Trophoblast cell (in vitro differentiated cells and primary cell): Measurements from ENCODE around the gene PANK4.

ENCODE experiments used
- DNase-seq, 2 donors: peaks; one replicate each; pipeline ENCODE4 v3.0.0-alpha.2; 2016
- H2AFZ ChIP-seq: 2 replicates; pipeline ENCODE4 v1.6.1; 2013; ENCODE audit warnings: low read length, moderate library complexity, mild to moderate bottlenecking; ENCODE audit not compliant: insufficient read depth, poor library complexity
- H2AK5ac ChIP-seq: 2 replicates; pipeline ENCODE4 v1.6.1; 2013; ENCODE audit warnings: mild to moderate bottlenecking, low read length
- H2BK120ac ChIP-seq: 2 replicates; pipeline ENCODE4 v1.6.1; 2013; ENCODE audit warnings: low read length, mild to moderate bottlenecking, moderate library complexity; ENCODE audit not compliant: insufficient read depth, poor library complexity
- H2BK12ac ChIP-seq: 2 replicates; pipeline ENCODE4 v1.6.1; 2013; ENCODE audit warnings: mild to moderate bottlenecking, low read length, moderate library complexity
- H2BK5ac ChIP-seq: 2 replicates; pipeline ENCODE4 v1.6.1; 2013; ENCODE audit warnings: low read length, low read depth, moderate library complexity, mild to moderate bottlenecking; ENCODE audit not compliant: poor library complexity
- H3K14ac ChIP-seq: 2 replicates; pipeline ENCODE4 v1.6.1; 2013; ENCODE audit warnings: mild to moderate bottlenecking, low read length
- H3K18ac ChIP-seq: 2 replicates; pipeline ENCODE4 v1.6.1; 2013; ENCODE audit warnings: mild to moderate bottlenecking, low read length
- H3K23ac ChIP-seq: 2 replicates; pipeline ENCODE4 v1.6.1; 2013; ENCODE audit warnings: low read length
- H3K27ac ChIP-seq: 2 replicates; pipeline ENCODE4 v1.5.1; 2013; ENCODE audit warnings: low read depth, mild to moderate bottlenecking, inconsistent platforms, low read length, moderate library complexity
- H3K27me3 ChIP-seq: 2 replicates; pipeline ENCODE4 v1.6.1; 2013; ENCODE audit warnings: inconsistent platforms, mild to moderate bottlenecking, low read length, moderate library complexity; ENCODE audit not compliant: insufficient read depth
- H3K36me3 ChIP-seq, 2 experiments: 1 replicate in 1 of 2; 2 replicates in 1 of 2; pipeline ENCODE4 v1.6.1; 2013; ENCODE audit warnings: low read length in 2 of 2, mild to moderate bottlenecking in 2 of 2, moderate library complexity in 1 of 2; ENCODE audit not compliant: insufficient read depth in 2 of 2, control insufficient read depth in 1 of 2
- H3K4ac ChIP-seq: 2 replicates; pipeline ENCODE4 v1.6.1; 2013; ENCODE audit warnings: low read depth, mild to moderate bottlenecking, low read length, moderate library complexity
- H3K4me1 ChIP-seq, 2 experiments: 1 replicate in 1 of 2; 2 replicates in 1 of 2; pipeline ENCODE4 v1.6.1; 2013; ENCODE audit warnings: low read length in 2 of 2, mild to moderate bottlenecking in 2 of 2, moderate library complexity in 1 of 2; ENCODE audit not compliant: insufficient read depth in 2 of 2, control insufficient read depth in 1 of 2
- H3K4me2 ChIP-seq: 2 replicates; pipeline ENCODE4 v1.6.1; 2013; ENCODE audit warnings: inconsistent platforms, mild to moderate bottlenecking, low read length, moderate library complexity
- H3K4me3 ChIP-seq: 2 replicates; pipeline ENCODE4 v1.5.1; 2013; ENCODE audit warnings: mild to moderate bottlenecking, low read depth, low read length, inconsistent platforms
- H3K79me1 ChIP-seq: one replicate; pipeline ENCODE4 v1.6.1; 2013; ENCODE audit warnings: low read length
- H3K79me2 ChIP-seq: 2 replicates; pipeline ENCODE4 v1.6.1; 2013; ENCODE audit warnings: low read length, mild to moderate bottlenecking; ENCODE audit not compliant: control insufficient read depth, insufficient read depth, poor library complexity
- H3K9ac ChIP-seq: 2 replicates; pipeline ENCODE4 v1.6.1; 2013; ENCODE audit warnings: mild to moderate bottlenecking, low read length
- H3K9me3 ChIP-seq: 2 replicates; pipeline ENCODE4 v1.6.1; 2013; ENCODE audit warnings: low read depth, mild to moderate bottlenecking, control low read depth, inconsistent platforms, low read length; ENCODE audit not compliant: insufficient read depth
- H4K12ac ChIP-seq: 2 replicates; pipeline ENCODE4 v1.6.1; 2013; ENCODE audit warnings: low read depth, mild to moderate bottlenecking, low read length, moderate library complexity
- H4K8ac ChIP-seq: 2 replicates; pipeline ENCODE4 v1.6.1; 2013; ENCODE audit warnings: low read depth, mild to moderate bottlenecking, low read length, moderate library complexity
- H4K91ac ChIP-seq: one replicate; pipeline ENCODE4 v1.6.1; 2013; ENCODE audit warnings: low read depth, mild to moderate bottlenecking, low read length, moderate library complexity
- WGBS: extraction: QIAGEN DNeasy Blood & Tissue Kit; methylation state at CpG from one replicate; pipeline ENCODE4 v1.1.7; 2013; ENCODE audit warnings: missing lambda C conversion rate; ENCODE audit not compliant: insufficient read length, insufficient coverage; ENCODE audit errors: extremely low coverage; 5-methylcytosine and 5-hydroxymethylcytosine counted together

PANK4 gene

GRCh38 chr1:2480986-2481364 is 45.4 kb downstream of the PANK4 start:
- H4K12ac ChIP-seq = no peak overlapping the region
- no peaks in the 10 kb centered on the region for H3K79me2 ChIP-seq
- H3K79me1 ChIP-seq = no peaks in the 10 kb centered on the region
- H2BK5ac ChIP-seq = no peak overlapping the region
- DNase-seq = no peak
- H3K36me3 ChIP-seq = no peaks in the 10 kb centered on the region
- H3K9ac ChIP-seq = no peak overlapping the region
- H3K4me1 ChIP-seq = no peaks in the 10 kb centered on the region
- WGBS = no CpG with 5 or more reads among the region's 12 CpGs
- H3K23ac ChIP-seq = no peak overlapping the region
- no peaks in the 10 kb centered on the region for H3K27me3 ChIP-seq
- no peak overlapping the region for H2BK12ac ChIP-seq
- no peak overlapping the region for H3K14ac ChIP-seq
- no peak overlapping the region for H2AFZ ChIP-seq
- no peak overlapping the region for H4K91ac ChIP-seq
- H3K4me2 ChIP-seq = no peak overlapping the region
- no peak overlapping the region for H3K18ac ChIP-seq
- H2AK5ac ChIP-seq = no peak overlapping the region
- no peak overlapping the region for H2BK120ac ChIP-seq
- H3K9me3 ChIP-seq = no peaks in the 10 kb centered on the region
- no peak overlapping the region for H4K8ac ChIP-seq
- H3K4me3 ChIP-seq = no peak overlapping the region
- no peak overlapping the region for H3K27ac ChIP-seq
- no peak overlapping the region for H3K4ac ChIP-seq

DNA sequence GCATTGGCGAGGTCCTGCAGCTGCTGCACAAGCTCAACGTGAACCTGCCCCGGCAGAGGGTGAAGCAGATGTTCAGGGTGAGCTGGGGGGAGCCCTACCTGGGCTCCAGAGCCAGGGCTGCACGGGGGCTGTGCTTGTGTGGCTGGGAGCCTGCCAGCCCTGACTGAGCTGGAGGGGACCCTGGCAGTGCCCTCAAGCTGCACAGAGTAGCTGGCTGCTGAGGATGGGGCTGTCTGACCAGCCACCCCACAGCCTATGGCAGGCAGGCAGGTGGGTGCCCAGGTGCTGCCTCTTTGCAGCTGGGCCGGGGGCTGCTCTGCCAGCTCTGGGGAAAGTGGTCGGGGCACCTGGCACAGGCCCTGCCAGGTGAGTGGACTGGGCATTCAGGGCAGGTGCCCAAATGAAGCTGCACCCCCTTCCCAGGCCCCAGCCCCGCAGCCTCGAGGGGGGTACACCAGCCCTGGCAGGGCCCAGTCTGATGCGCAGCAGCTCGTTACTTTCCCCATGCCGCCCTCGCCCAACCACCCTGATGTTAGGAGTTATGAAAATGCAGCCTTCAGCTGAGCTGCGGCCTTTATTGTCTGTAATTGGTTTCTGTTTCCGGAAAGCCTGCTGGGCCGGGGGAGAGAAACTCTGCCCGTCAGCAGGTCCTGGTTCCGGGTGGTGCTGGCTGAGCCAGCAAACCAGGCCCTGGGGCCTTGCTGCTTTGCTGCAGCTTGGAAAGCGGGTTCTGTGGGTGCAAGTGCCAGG is 46.0 kb downstream of the PANK4 start:
- WGBS = no CpG with 5 or more reads among the region's 18 CpGs
- Histone ChIP-seq H4K91ac (no peak overlapping the region), H3K9me3 (no peaks in the 10 kb centered on the region), H2BK120ac (no peak overlapping the region), H3K4me2 (no peak overlapping the region), H2AFZ (no peak overlapping the region), H3K4me3 (no peak overlapping the region), H4K12ac (no peak overlapping the region), H2BK12ac (no peak overlapping the region), H3K9ac (no peak overlapping the region), H3K23ac (no peak overlapping the region), H3K14ac (no peak overlapping the region), H3K18ac (no peak overlapping the region), H3K4me1 (no peaks in the 10 kb centered on the region), H3K79me1 (no peaks in the 10 kb centered on the region), H2AK5ac (no peak overlapping the region), H4K8ac (no peak overlapping the region), H3K27me3 (no peaks in the 10 kb centered on the region), H3K4ac (no peak overlapping the region), H3K27ac (no peak overlapping the region), H3K36me3 (no peaks in the 10 kb centered on the region), H2BK5ac (no peak overlapping the region), H3K79me2 (no peaks in the 10 kb centered on the region)
- no peak for DNase-seq

DNA sequence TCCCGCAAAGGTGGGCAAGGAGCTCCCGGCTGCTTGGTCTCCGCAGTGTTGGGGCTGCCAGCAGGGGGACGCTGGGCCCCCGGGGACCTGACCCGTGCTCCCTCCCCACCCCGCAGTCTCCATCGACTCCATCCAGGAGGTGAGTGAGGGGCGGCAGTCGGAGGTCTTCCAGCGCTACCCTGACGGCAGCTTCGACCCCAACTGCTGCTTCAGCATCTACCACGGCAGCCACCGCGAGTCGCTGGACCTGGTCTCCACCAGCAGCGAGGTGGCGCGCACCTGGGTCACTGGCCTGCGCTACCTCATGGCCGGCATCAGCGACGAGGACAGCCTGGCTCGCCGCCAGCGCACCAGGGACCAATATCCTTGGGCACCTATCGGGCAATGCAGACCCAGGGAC is 46.8 kb downstream of the PANK4 start:
- H3K4me1 ChIP-seq = no peaks in the 10 kb centered on the region
- no peak for DNase-seq
- H2BK12ac ChIP-seq = no peak overlapping the region
- H4K8ac ChIP-seq = no peak overlapping the region
- no peak overlapping the region for H2BK120ac ChIP-seq
- no peak overlapping the region for H3K18ac ChIP-seq
- no peak overlapping the region for H3K23ac ChIP-seq
- H2BK5ac ChIP-seq = no peak overlapping the region
- H3K79me1 ChIP-seq = no peaks in the 10 kb centered on the region
- H2AK5ac ChIP-seq = no peak overlapping the region
- H4K91ac ChIP-seq = no peak overlapping the region
- H3K14ac ChIP-seq = no peak overlapping the region
- no peak overlapping the region for H3K4ac ChIP-seq
- H3K27ac ChIP-seq = no peak overlapping the region
- H3K9me3 ChIP-seq = no peaks in the 10 kb centered on the region
- H3K4me2 ChIP-seq = no peak overlapping the region
- no peak overlapping the region for H3K9ac ChIP-seq
- no CpG with 5 or more reads among the region's 28 CpGs for WGBS
- peak overlapping the region; percentile 16 for H3K4me3 ChIP-seq
- H3K79me2 ChIP-seq = no peaks in the 10 kb centered on the region
- H2AFZ ChIP-seq = no peak overlapping the region
- no peak overlapping the region for H4K12ac ChIP-seq
- no peaks in the 10 kb centered on the region for H3K36me3 ChIP-seq
- H3K27me3 ChIP-seq = no peaks in the 10 kb centered on the region

GRCh38 chr1:2479186-2479585 is 47.2 kb downstream of the PANK4 start:
- no peak overlapping the region for H3K9ac ChIP-seq
- no CpG with 5 or more reads among the region's 20 CpGs for WGBS
- H4K8ac ChIP-seq = no peak overlapping the region
- H4K91ac ChIP-seq = no peak overlapping the region
- no peaks in the 10 kb centered on the region for H3K36me3 ChIP-seq
- no peak overlapping the region for H3K14ac ChIP-seq
- no peak overlapping the region for H3K4me3 ChIP-seq
- H3K4me1 ChIP-seq = no peaks in the 10 kb centered on the region
- no peak overlapping the region for H4K12ac ChIP-seq
- H2BK120ac ChIP-seq = no peak overlapping the region
- DNase-seq = no peak
- no peaks in the 10 kb centered on the region for H3K79me1 ChIP-seq
- no peak overlapping the region for H3K23ac ChIP-seq
- H3K9me3 ChIP-seq = no peaks in the 10 kb centered on the region
- H3K18ac ChIP-seq = no peak overlapping the region
- no peak overlapping the region for H2AK5ac ChIP-seq
- no peak overlapping the region for H3K4ac ChIP-seq
- no peak overlapping the region for H2BK5ac ChIP-seq
- H2AFZ ChIP-seq = no peak overlapping the region
- H3K79me2 ChIP-seq = no peaks in the 10 kb centered on the region
- no peak overlapping the region for H2BK12ac ChIP-seq
- H3K27me3 ChIP-seq = no peaks in the 10 kb centered on the region
- no peak overlapping the region for H3K27ac ChIP-seq
- H3K4me2 ChIP-seq = no peak overlapping the region
